GM23248 (cell line): ENCODE results near the gene ZNF76.

Source experiments
- EZH2 ChIP-seq: fragments of 200-600 bp; sonication (generic); IDR thresholded peaks from 2 replicates; pipeline ENCODE4 v1.6.1; 2018; ENCODE audit warnings: antibody characterized with exemption, mild to moderate bottlenecking; ENCODE audit not compliant: insufficient read depth, poor library complexity, severe bottlenecking
- EZH2phosphoT487 ChIP-seq: fragments of 200-600 bp; sonication (generic); IDR thresholded peaks from 2 replicates; pipeline ENCODE4 v1.6.1; 2018; ENCODE audit warnings: antibody characterized with exemption, moderate library complexity, mild to moderate bottlenecking, low read depth; ENCODE audit not compliant: insufficient read depth

DNA sequence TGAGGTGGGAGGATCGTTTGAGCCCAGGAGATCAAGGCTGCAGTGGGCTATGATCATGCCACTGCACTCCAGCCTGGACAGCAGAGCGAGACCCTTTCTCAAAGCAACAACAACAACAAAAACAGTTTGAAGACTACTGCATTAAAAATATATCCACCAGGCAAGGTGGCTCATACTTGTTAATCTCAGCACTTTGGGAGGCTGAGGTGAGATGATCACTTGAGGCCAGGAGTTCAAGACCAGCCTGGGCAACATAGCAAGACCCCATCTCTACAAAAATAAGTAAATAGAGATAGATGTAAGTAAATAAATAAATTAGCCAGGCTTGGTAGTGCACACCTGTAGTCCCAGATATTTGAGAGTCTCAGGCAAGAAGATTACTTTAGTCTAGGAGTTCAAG lies 12.5 kb downstream of the ZNF76 start:
- TF ChIP-seq EZH2phosphoT487 (no peak), EZH2 (no peak)
